Muscle of back (tissue), 11 donors: Measurements from ENCODE around the gene SYCP1. TPM values are rescaled to one million over a fixed set of nuclear protein-coding genes. Genes with fewer than 3 reads are reported as not detected.
A peak's percentile ranks its signal among the peaks of the same experiment; 100 is the strongest.
"Not testable (repeated sequence)": the region's sequence is repeated elsewhere in the genome, so short reads cannot be mapped to it uniquely, and the experiment has no call there.

Experiments
- DNase-seq, 3 donors: peaks; one replicate each; pipeline versions ENCODE4 v3.0.0 to v3.0.0-alpha.2; 2013
- polyA plus RNA-seq, 10 donors: library from polyadenylated mRNA; unstranded; fragments of 120-200 nt; gene quantifications; one replicate each; pipeline ENCODE4 v1.2.1, GENCODE V29; 2013; ENCODE audit not compliant: insufficient read length in 10 of 10

Gene SYCP1
- polyA plus RNA-seq, 10 donors = 0.40 to 0.63 TPM; not detected in 8

- DNase-seq = peak in 1 of 3 donors; percentile 1
These were observed 101.9 kb downstream of the SYCP1 start for GRCh38 chr1:114956570-114956969.

- no peak for DNase-seq
These were observed 104.8 kb downstream of the SYCP1 start for GRCh38 chr1:114959423-114959822.

- no peak for DNase-seq
These were observed 122.2 kb downstream of the SYCP1 start for GRCh38 chr1:114976891-114977290.

GRCh38 chr1:114979278-114979891 lies 124.7 kb downstream of the SYCP1 start:
- peak; percentile 36 to 62 (median 48) for DNase-seq

DNA sequence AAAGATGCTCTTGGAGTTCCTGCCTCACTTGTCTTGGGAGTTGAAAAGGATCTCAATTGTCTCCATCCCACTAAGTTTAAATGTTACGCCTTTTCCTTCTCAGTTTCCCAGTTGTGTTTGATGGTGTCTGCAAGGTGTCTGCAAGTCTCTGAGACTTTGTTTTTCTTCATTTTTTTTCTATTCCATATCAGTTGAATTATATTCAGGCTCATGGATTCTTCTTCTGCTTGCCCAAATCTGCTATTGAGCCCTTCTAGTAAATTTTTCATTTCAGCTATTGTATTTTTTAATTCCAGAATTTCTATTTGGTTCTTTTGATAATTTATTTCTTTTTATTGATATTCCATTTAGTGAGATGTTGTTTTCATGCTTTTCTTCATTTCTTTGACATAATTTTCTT lies 127.6 kb downstream of the SYCP1 start:
- DNase-seq = no peak

DNA sequence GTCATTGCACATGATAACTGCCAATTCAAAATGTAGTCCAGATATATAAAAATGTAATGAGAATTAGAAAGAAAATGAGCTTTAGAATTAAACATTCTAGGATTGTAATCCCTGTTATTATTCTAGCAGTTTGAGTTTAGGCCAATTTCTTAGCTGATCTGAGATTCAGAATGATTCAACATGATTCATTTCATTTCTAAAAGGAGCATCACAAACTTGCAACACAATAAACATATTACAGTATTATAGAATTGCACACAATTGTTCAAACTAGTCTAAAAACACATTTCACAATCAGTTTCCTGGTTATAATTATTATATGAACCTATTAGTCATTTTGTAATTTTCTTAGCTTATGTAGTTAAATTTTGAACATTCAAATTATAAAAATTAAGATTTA lies 131.6 kb downstream of the SYCP1 start:
- no peak for DNase-seq

- DNase-seq = no peak
These were observed 133.4 kb downstream of the SYCP1 start for GRCh38 chr1:114988095-114988494.

DNA sequence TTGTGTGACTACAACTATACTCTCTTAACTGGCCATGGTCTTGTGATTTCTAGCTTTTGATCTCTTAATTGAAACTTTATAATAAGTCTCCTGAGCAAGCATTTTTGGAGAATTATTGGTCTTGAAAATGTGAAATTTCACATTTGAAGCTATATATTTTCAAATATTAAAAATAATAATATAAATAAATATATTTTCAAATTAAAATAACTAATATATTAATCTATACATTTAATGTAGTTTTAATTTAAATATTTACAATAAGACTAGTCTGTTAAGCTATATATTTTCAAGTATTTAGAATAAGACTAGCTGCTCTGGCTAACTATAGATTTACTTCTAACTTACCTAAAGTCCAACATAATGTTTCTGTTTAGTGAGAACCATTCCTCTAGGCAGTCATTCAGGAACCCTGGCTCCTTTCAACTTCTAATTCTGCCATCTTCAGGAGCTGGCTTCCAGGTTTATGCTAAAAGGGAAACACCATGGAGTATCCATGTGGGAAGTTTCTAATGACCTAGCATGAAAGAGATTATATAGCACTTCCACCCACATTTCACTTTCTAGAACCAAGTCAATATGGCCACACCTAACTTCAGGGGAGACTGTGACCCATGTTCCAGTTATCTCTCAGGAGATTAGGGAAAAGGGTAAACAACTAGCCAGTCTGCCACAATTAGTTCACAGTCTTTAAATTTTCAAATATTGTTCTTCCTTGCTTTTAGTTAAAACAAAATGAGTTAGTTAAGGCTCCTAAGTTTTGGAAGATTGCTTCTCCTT lies 143.0 kb downstream of the SYCP1 start:
- no peak for DNase-seq

DNA sequence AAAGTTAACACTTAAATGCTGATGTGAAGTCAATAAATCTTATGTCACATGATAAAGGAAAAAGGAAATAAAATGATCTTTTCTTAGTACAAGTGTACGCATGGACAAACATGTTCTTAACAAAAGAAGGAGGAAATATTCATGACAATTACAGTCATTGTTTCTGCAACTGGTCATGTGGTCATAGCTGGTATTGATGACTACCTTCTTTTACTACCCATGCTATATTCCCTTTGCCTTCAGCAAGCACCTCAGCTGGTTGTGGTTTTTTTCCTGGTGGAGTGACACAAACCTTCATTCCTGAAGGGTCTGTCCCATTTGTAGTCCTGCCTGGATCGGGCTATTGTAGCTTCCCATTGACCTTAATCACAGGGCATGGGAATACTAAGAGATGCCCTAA lies 151.5 kb downstream of the SYCP1 start:
- DNase-seq = no peak

- no peak for DNase-seq
These were observed 157.3 kb downstream of the SYCP1 start for GRCh38 chr1:115012006-115012405.

DNA sequence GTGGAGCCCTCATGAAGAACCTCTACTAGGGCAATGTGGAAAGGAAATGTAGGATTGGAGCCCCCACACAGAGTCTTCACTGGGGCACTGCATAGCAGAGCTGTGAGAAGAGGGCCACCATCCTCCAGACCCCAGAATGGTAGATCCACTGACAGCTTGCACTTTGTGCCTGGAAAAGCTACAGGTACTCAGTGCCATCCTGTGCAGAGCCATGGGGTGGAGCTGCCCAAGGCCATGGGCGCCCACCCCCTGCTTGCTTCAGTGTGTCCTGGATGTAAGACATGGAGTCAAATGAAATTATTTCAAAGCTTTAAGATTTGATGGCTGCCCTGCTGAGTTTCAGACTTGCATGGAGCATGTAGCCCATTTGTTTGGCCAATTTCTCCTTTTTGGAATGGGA lies 157.8 kb downstream of the SYCP1 start:
- no peak for DNase-seq

DNA sequence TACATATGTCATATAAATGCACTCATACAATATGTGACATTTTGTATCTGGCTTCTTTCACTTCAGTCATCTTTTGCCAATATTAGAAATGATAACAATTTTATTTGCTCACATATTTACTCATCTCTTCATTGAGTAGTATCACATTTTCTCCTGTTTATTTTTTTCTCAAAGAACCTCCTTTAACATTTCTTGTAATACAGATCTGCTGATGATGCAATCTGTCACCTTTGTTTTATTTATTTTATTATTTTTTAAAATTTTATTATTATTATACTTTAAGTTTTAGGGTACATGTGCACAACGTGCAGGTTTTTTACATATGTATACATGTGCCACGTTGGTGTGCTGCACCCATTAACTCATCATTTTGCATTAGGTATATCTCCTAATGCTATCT lies 159.1 kb downstream of the SYCP1 start:
- no peak for DNase-seq

- DNase-seq = not testable (repeated sequence)
These were observed 164.9 kb downstream of the SYCP1 start for GRCh38 chr1:115019549-115019948.

- no peak for DNase-seq
These were observed 166.5 kb downstream of the SYCP1 start for GRCh38 chr1:115021145-115021544.

DNA sequence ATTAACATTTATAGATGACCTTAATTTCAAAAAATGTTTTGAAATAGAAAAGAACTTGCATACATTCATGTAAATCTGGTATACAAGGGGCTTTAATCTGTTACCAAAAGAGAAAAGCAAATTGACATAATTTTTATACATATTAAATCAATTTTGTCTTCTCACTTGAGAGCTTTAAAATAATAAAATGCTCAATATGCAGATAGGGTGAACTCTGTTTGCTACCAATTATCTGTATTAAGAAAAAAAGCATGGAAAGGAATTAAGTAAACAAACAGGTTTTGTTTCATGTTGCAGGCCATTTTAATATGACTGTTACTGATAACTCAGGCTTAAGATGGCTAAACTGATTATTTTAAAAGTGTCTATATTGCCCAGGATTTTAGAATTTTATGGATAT lies 168.9 kb downstream of the SYCP1 start:
- DNase-seq = no peak

GRCh38 chr1:115029526-115029925 lies 174.9 kb downstream of the SYCP1 start, which contains the start of gene TSHB:
TSS of gene TSHB (plus strand) at chr1:115029826. CDS start at chr1:115033363, 3,537 bp downstream.
- DNase-seq = no peak

DNA sequence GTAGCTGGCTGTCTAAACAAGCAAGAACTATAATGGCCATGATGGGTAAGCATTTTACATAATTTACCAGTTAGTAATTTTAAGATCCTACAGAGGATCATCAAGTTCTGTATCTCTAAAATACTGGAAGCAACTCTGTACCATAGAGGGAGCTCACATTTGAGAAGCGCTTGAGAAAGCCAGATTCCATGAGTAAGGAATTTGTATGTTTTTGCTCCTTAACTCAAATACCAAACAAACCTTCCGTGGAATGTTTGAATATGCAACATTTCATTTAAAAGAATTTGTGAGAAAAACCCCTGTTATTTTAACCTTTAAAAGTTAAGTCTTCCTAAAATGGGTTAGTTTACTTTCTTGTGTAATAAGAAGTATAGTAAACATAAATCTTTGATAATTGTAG lies 176.9 kb downstream of the SYCP1 start:
- no peak for DNase-seq

- DNase-seq = no peak
These were observed 181.0 kb downstream of the SYCP1 start for GRCh38 chr1:115035652-115036051.

DNA sequence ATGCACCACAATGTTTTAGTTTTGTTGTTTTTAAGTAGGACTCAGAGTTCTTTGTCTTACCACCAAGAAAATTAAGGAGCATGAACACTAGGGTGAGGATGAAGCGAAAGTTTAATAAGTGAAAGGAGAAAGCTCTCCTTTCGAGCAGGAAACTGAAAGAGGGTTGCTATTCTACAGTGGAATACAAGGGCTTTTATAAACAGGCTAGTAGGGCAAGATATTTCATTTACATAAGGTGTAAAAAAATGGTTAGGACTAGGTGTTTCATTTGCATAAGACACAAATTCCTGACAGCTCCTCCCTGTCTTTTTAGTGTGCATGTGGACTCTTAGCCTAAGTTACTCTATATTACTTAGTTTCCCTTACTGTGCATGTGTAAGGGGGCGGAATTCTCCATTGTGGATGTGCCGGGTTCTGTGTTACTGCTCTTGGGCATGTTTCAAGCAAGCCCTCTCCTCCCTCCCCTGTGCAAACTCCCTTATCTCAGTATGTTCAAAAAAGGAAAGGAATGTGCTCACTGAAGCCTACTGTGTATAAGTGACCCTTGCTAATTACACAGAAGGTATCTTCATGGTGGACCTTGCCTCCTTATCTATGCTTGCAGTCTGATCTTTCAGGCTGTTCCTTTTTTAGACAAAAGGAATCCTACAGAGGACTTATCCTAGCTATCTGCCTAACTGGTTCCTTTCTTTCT lies 182.3 kb downstream of the SYCP1 start:
- DNase-seq = no peak

GRCh38 chr1:115040501-115040900 lies 185.8 kb downstream of the SYCP1 start:
- no peak for DNase-seq

DNA sequence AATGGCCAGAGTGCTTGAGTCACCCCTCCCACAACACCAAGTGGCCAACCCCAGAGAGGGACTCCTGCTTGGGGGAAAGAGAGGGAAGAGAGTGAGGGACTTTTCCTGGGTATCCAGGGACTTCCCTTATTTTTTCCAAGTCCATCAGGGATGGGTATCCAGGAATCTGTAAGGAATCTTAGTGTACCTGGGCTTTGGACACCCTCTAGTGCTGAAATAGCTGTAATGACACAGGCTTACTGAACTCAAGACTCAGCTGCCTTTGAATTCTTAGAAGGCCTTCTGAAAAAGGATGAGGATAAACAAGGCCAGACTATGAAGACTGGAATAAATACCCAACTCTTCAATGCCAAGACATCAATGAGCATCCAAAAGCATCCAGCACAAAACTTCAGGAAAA lies 187.0 kb downstream of the SYCP1 start:
- DNase-seq = no peak
